ENCODE data around the gene SEMA5A. TPM values are rescaled to one million over a fixed set of nuclear protein-coding genes. Genes with fewer than 3 reads are reported as not detected.
A peak's percentile ranks its signal among the peaks of the same experiment; 100 is the strongest.

The SEMA5A gene
- total RNA-seq, 1 experiment from 2014 or later, result not detected

DNA sequence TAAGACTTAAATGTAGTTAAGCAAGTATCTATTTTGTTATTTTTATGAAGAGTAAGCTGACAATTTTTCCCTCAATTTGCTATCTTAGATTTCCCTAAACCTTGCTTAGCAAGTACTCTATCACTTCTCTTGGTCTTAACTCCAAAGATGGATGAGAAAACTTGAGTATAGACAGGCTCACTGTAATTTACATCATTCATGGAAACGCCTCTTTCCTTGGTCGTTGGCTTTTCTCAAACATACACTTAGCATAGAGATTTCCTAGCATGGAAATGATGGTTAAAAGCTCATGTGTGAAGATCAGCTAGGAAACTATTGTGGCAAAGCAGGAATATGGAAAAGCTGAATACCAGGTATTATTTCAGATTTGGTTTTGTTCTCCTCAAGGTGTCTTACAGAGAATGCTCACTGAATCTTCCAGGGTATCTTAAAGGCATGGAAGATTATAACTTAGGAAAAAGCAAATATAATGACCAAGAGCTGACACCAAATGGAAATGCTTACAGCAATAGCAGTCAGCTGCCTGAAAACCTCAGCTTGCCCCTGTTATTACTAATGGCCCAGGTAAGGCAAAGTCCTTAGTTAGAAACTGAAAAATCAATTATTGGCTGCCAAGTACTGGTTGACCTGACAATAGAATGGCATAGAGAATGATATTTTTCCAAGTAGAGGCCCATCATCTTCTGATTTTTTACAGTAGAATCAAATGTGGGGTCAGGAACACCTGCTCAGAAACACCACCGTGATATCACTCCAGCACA is 84.8 kb downstream of the SEMA5A start:
- H3K4me1 ChIP-seq, result no peaks in the 10 kb centered on the region; the same call in 1 of the 2 replicates
- no peak for DNase-seq
- no peaks in the 10 kb centered on the region for H3K27me3 ChIP-seq
- no peak overlapping the region for H3K4me3 ChIP-seq
- H3K36me3 ChIP-seq, result no peaks in the 10 kb centered on the region
- no peaks in the 10 kb centered on the region for H3K9me3 ChIP-seq (replicated peaks)
- no peak overlapping the region for H3K27ac ChIP-seq

DNA sequence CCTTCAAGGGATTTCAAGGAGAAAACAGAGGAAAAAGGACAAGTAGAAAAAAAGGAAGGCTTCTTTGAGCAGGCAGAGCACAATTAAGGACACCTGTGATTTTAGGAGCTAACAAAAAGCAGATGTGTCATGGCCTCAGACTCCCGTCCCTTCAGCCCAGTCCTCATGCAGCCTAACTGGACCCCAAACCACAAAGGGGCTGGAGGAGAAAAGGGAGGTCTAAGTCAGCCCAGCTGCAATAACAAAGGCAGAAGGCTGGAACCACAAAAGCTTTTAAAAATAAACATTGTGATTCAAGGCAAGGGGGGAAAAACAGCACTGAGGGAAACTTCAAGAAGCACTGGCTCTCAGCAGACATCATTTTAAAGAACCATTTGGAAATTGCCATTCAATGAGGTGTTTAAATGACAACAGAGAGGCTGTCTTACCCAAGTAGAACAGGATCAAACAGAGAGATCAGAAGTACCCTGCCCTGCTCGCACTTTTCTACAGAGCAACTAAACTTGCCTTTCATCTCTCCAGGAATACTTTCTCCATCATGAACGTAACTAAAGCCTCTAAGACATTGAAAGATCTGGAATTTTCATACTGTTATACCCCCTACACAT is 89.3 kb downstream of the SEMA5A start:
- DNase-seq, result peak; percentile 30 to 62
- no peaks in the 10 kb centered on the region for H3K27me3 ChIP-seq
- H3K36me3 ChIP-seq, result no peaks in the 10 kb centered on the region
- H3K4me1 ChIP-seq, result no peaks in the 10 kb centered on the region; the same call in 1 of the 2 replicates
- no peak overlapping the region for H3K27ac ChIP-seq
- H3K4me3 ChIP-seq, result no peak overlapping the region
- no peaks in the 10 kb centered on the region for H3K9me3 ChIP-seq (replicated peaks)

GRCh38 chr5:9455826-9456434 is 89.9 kb downstream of the SEMA5A start:
- Histone ChIP-seq H3K4me3 (no peak overlapping the region), H3K9me3 (replicated peaks) (no peaks in the 10 kb centered on the region), H3K27me3 (no peaks in the 10 kb centered on the region), H3K36me3 (no peaks in the 10 kb centered on the region), H3K27ac (no peak overlapping the region), H3K4me1 (no peaks in the 10 kb centered on the region; the same call in 1 of the 2 replicates)
- no peak for DNase-seq

DNA sequence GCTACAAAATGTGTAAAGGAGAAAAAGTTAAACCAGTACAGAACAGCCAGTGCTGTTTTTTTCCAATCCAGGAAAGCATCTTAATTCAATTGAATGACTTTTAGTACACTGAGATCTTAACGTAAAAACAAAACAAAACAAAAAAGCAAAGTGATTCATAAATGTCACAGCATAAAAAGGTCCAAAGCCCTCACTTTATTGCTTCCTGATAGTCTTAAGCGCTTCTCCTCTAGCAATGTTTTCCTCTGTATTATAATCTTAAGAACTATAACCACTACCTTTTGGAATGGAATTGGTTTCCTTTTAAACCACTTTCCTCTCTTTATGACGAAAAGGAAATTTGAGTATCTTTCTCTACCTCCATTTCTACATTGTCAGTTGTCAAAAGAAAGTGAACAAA is 91.4 kb downstream of the SEMA5A start:
- H3K9me3 ChIP-seq (replicated peaks), result no peaks in the 10 kb centered on the region
- H3K4me3 ChIP-seq, result no peak overlapping the region
- H3K36me3 ChIP-seq, result no peaks in the 10 kb centered on the region
- H3K27ac ChIP-seq, result no peak overlapping the region
- H3K27me3 ChIP-seq, result no peaks in the 10 kb centered on the region
- no peaks in the 10 kb centered on the region; the same call in 1 of the 2 replicates for H3K4me1 ChIP-seq
- no peak for DNase-seq

DNA sequence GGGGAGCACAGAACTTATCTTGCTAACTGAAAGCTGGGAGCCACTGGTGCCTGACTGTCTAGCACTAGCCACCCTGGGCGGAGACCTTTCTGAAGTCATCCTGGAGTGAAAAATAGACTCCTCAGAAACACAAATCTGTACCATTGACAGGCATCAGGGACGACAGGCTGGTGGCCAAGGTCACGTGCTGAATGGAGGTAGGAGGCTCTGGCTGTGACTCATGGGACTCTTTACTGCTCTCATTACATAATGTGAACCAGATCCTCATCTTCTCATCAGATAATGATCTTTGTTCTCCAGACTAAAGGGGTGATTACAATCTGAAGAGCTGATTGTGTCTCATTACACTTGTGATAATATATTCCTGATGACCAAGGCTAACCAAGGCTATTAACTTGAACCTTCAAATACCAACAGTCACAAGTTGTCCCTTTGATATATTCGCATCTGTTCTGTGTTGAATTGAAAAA is 91.8 kb downstream of the SEMA5A start:
- Histone ChIP-seq H3K4me1 (no peaks in the 10 kb centered on the region; the same call in 1 of the 2 replicates), H3K27me3 (no peaks in the 10 kb centered on the region), H3K4me3 (no peak overlapping the region), H3K9me3 (replicated peaks) (no peaks in the 10 kb centered on the region), H3K36me3 (no peaks in the 10 kb centered on the region), H3K27ac (no peak overlapping the region)
- no peak for DNase-seq

DNA sequence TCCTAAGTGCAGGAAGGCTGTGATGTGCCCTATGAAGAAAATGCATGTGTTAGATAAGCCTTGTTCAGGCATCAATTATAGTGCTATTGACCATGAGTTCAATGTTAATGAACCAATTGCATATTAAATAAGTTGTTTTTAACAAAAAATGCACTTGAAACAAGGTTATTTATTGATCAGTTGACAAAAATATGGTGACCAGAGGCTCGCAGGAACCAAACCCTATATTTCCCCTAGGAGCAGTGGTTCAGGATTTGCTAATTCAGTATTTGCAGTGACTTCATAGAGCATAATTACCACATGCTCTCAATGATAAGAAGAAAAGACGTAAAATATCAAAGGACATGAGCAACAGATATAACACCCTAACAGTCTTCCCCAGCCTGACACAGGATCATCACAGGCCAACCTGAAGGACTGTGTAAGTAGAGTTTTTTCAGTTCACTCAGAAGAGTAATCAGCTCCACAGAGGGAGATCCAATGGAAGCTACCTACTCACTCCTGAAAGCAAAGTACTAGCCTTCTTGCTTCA is 92.3 kb downstream of the SEMA5A start:
- no peak for DNase-seq
- H3K9me3 ChIP-seq (replicated peaks), result no peaks in the 10 kb centered on the region
- H3K36me3 ChIP-seq, result no peaks in the 10 kb centered on the region
- no peaks in the 10 kb centered on the region for H3K27me3 ChIP-seq
- no peaks in the 10 kb centered on the region; the same call in 1 of the 2 replicates for H3K4me1 ChIP-seq
- no peak overlapping the region for H3K4me3 ChIP-seq
- H3K27ac ChIP-seq, result no peak overlapping the region

GRCh38 chr5:9452181-9452580 is 93.7 kb downstream of the SEMA5A start:
- Histone ChIP-seq H3K4me1 (no peaks in the 10 kb centered on the region; the same call in 1 of the 2 replicates), H3K27me3 (no peaks in the 10 kb centered on the region), H3K27ac (no peak overlapping the region), H3K9me3 (replicated peaks) (no peaks in the 10 kb centered on the region), H3K4me3 (no peak overlapping the region), H3K36me3 (no peaks in the 10 kb centered on the region)
- no peak for DNase-seq

DNA sequence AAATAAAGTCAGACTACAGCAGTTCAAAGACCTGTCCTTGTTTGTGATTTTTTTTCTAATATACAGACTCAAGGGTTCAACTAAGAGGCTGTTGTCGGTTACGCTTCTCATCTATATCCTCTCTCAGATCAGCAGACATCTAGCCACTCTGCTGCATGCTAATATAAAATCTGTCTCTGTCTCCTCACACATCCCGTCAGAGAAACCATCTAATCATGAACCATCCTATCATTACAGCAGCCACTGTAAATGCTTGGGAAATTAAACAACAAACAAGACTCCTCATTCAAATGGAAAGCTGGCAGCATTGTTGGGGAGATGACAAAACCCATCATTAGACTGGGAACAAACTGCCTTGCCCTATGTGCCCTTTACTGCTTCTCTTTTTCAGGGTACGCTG is 94.8 kb downstream of the SEMA5A start:
- Histone ChIP-seq H3K36me3 (no peaks in the 10 kb centered on the region), H3K27me3 (no peaks in the 10 kb centered on the region), H3K27ac (no peak overlapping the region), H3K4me3 (no peak overlapping the region), H3K4me1 (no peaks in the 10 kb centered on the region; the same call in 1 of the 2 replicates), H3K9me3 (replicated peaks) (no peaks in the 10 kb centered on the region)
- DNase-seq, result no peak

GRCh38 chr5:9447691-9448090 is 98.2 kb downstream of the SEMA5A start:
- Histone ChIP-seq H3K4me3 (no peak overlapping the region), H3K36me3 (no peaks in the 10 kb centered on the region), H3K9me3 (replicated peaks) (no peaks in the 10 kb centered on the region), H3K4me1 (no peaks in the 10 kb centered on the region), H3K27me3 (no peaks in the 10 kb centered on the region), H3K27ac (no peak overlapping the region)
- no peak for DNase-seq

- Histone ChIP-seq H3K4me3 (no peak overlapping the region), H3K36me3 (no peaks in the 10 kb centered on the region), H3K9me3 (replicated peaks) (no peaks in the 10 kb centered on the region), H3K27ac (no peak overlapping the region), H3K27me3 (no peaks in the 10 kb centered on the region), H3K4me1 (no peaks in the 10 kb centered on the region)
- no peak for DNase-seq
Observed at GRCh38 chr5:9445826-9446388, 100.0 kb downstream of the SEMA5A start.

DNA sequence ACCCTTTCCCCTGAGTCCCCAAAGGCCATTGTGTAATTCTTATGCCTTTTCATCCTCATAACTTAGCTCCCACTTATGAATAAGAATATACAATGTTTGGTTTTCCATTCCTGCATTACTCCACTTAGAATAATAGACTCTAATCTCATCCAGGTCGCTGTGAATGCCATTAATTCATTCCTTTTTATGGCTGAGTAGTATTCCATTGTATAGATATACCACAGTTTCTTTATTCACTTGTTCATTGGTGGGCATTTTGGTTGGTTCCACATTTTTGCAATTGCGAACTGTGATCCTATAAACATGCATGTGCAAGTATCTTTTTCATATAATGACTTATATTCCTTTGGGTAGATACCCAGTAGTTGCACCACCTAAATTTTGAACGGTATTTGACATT is 101.5 kb downstream of the SEMA5A start:
- Histone ChIP-seq H3K4me1 (no peaks in the 10 kb centered on the region), H3K36me3 (no peaks in the 10 kb centered on the region), H3K27me3 (no peaks in the 10 kb centered on the region), H3K4me3 (no peak overlapping the region), H3K27ac (no peak overlapping the region), H3K9me3 (replicated peaks) (no peaks in the 10 kb centered on the region)
- no peak for DNase-seq

DNA sequence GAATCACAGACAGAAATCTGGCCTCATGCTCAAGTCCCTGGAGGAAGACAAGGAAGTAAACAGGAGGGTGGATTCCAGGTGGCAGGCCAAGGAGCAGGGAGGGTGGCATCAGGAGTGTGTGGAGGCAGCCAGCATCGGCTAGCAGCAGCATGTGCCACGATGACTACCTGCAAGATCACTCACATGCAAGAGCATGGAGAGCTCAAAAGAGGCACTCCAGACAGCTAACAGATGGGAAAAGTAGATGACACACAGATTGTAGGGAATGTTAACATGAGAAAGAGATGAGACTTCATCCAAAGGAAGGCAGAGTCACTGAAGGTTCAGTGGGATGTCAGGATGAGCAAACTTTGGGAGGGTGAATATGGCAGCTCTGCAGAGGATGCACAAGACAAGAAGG is 104.3 kb downstream of the SEMA5A start:
- DNase-seq, result no peak
- Histone ChIP-seq H3K4me1 (no peaks in the 10 kb centered on the region), H3K9me3 (replicated peaks) (no peaks in the 10 kb centered on the region), H3K4me3 (no peak overlapping the region), H3K27ac (no peak overlapping the region), H3K27me3 (no peaks in the 10 kb centered on the region), H3K36me3 (no peaks in the 10 kb centered on the region)

- Histone ChIP-seq H3K27ac (no peak overlapping the region), H3K36me3 (no peaks in the 10 kb centered on the region), H3K4me1 (no peaks in the 10 kb centered on the region), H3K9me3 (replicated peaks) (no peaks in the 10 kb centered on the region), H3K27me3 (no peaks in the 10 kb centered on the region), H3K4me3 (no peak overlapping the region)
- DNase-seq, result no peak
Observed at GRCh38 chr5:9440517-9440916, 105.4 kb downstream of the SEMA5A start.

GRCh38 chr5:9439531-9440292 is 106.2 kb downstream of the SEMA5A start:
- no peak overlapping the region for H3K4me3 ChIP-seq
- no peaks in the 10 kb centered on the region for H3K9me3 ChIP-seq (replicated peaks)
- H3K27me3 ChIP-seq, result no peaks in the 10 kb centered on the region
- no peak for DNase-seq
- H3K36me3 ChIP-seq, result no peaks in the 10 kb centered on the region
- H3K27ac ChIP-seq, result no peak overlapping the region
- no peaks in the 10 kb centered on the region for H3K4me1 ChIP-seq
